HEK293T (cell line): ENCODE data around the gene AMOTL2.

Experiments used
- ARNT ChIP-seq: fragments of 450-650 bp; IDR thresholded peaks from 2 replicates; pipeline ENCODE4 v1.6.1; 2017; ENCODE audit warnings: mild to moderate bottlenecking
- BHLHE40 ChIP-seq: fragments of 450-650 bp; IDR thresholded peaks from 2 replicates; pipeline ENCODE4 v1.6.1; 2016; ENCODE audit warnings: mild to moderate bottlenecking, moderate library complexity, borderline replicate concordance
- FOXA1 ChIP-seq: fragments of 450-650 bp; IDR thresholded peaks from 2 replicates; pipeline ENCODE4 v1.6.1; 2016; ENCODE audit warnings: mild to moderate bottlenecking
- FOXK2 ChIP-seq: fragments of 450-650 bp; IDR thresholded peaks from 2 replicates; pipeline ENCODE4 v1.6.1; 2016; ENCODE audit warnings: mild to moderate bottlenecking
- HDGF ChIP-seq: fragments of 450-650 bp; IDR thresholded peaks from 2 replicates; pipeline ENCODE4 v1.6.1; 2017; ENCODE audit warnings: antibody characterized with exemption, borderline replicate concordance
- L3MBTL2 ChIP-seq: fragments of 450-650 bp; conservative IDR thresholded peaks from 2 replicates; pipeline ENCODE4 v1.6.1; 2016; ENCODE audit warnings: mild to moderate bottlenecking
- LEF1 ChIP-seq: fragments of 450-650 bp; IDR thresholded peaks from 2 replicates; pipeline ENCODE4 v1.6.1; 2017; ENCODE audit warnings: mild to moderate bottlenecking, borderline replicate concordance
- SP1 ChIP-seq: fragments of 450-650 bp; IDR thresholded peaks from 2 replicates; pipeline ENCODE4 v1.6.1; 2017
- SUZ12 ChIP-seq: fragments of 450-650 bp; IDR thresholded peaks from 2 replicates; pipeline ENCODE4 v1.6.1; 2016; ENCODE audit warnings: mild to moderate bottlenecking
- TARDBP ChIP-seq: fragments of 450-650 bp; IDR thresholded peaks from 2 replicates; pipeline ENCODE4 v1.6.1; 2016

DNA sequence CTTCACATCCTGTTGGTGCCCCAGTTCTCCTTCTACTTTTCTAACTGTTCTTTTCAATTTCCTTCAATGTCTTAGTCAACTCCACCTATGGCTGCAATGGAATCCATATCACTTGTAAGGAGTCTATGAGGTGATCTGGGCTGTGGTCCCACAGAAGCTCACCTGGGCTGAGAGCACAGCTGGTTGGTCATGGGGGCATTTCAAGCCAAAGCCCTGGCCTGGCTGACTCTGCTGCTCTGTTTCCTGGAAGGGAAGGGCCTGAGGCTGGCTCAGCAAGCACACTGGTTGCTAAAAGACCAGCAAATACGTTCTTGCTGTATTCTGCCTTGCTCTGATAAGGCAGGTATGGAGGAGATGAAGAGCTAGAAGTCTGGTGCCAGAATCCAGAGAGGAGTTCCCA, 29.0 kb downstream of the AMOTL2 start:
- TF ChIP-seq SP1, result no peak
- TF ChIP-seq LEF1, result no peak
- no peak for TF ChIP-seq BHLHE40
- TF ChIP-seq TARDBP, result no peak
- TF ChIP-seq L3MBTL2, result no peak
- no peak for TF ChIP-seq FOXK2
- TF ChIP-seq HDGF, result no peak
- TF ChIP-seq ARNT, result no peak
- TF ChIP-seq SUZ12, result no peak
- no peak for TF ChIP-seq FOXA1
